HepG2 (cell line): Measurements from ENCODE around the gene NDUFB10.
"Not testable (repeated sequence)": the region's sequence is repeated elsewhere in the genome, so short reads cannot be mapped to it uniquely, and the experiment has no call there.

Source experiments
- BORCS8-MEF2B ChIP-seq: sonication (generic); formaldehyde crosslinking; IDR thresholded peaks from 2 replicates; pipeline ENCODE4 v1.8.0; 2022; ENCODE audit warnings: mild to moderate bottlenecking, missing genetic modification reagents
- KDM3A ChIP-seq: IDR thresholded peaks from 2 replicates; pipeline ENCODE4 v1.6.1; 2018; ENCODE audit warnings: low read depth, missing compliant biosample characterization
- POLR2AphosphoS5 ChIP-seq: IDR thresholded peaks from 2 replicates; pipeline ENCODE4 v1.6.1; 2012; ENCODE audit warnings: low read depth, low read length
- SATB2 ChIP-seq: sonication (generic); formaldehyde crosslinking; IDR thresholded peaks from 2 replicates; pipeline ENCODE4 v1.5.0; 2020; ENCODE audit warnings: missing genetic modification reagents
- SP5 ChIP-seq: IDR thresholded peaks from 2 replicates; pipeline ENCODE4 v1.6.1; 2016; ENCODE audit warnings: low read depth, borderline replicate concordance
- ZFX ChIP-seq: sonication (generic); formaldehyde crosslinking; IDR thresholded peaks from 2 replicates; pipeline ENCODE4 v1.4.0; 2020; ENCODE audit warnings: mild to moderate bottlenecking, low read depth, missing genetic modification reagents, moderate library complexity
- TF ChIP-seq, protein P1 (sequence below): sonication (generic); formaldehyde crosslinking; IDR thresholded peaks from 2 replicates; pipeline ENCODE4 v1.9.0; 2022; ENCODE audit warnings: missing genetic modification reagents, mild to moderate bottlenecking, borderline replicate concordance
- TF ChIP-seq, protein P2 (sequence below): sonication (generic); formaldehyde crosslinking; IDR thresholded peaks from 2 replicates; pipeline ENCODE4 v1.8.0; 2022; ENCODE audit warnings: mild to moderate bottlenecking, missing genetic modification reagents; ENCODE audit not compliant: insufficient replicate concordance

DNA sequence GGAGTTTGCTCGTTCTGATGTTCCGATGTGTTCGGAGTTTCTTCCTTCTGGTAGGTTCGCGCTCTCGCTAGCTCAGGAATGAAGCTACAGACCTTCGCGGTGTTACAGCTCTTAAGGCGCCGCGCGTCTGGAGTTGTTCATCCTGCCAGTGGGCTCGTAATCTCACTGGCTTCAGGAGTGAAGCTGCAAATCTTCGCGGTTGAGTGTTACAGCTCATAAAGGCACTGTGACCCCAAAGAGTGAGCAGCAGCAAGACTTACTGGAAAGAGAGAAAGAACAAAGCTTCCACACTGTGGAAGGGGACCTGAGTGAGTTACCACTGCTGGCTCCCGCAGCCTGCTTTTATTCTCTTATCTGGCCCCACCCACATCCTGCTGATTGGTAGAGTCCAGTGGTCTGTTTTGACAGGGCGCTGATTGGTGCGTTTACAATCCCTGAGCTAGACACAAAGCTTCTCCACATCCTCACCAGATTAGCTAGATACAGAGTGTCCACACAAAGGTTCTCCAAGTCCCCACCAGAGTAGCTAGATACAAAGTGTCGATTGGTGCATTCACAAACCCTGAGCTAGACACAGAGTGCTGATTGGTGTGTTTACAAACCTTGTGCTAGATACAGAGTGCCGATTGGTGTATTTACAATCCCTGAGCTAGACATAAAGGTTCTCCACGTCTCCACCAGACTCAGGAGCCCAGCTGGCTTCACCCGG, 1.8 kb upstream of the NDUFB10 start:
- TF ChIP-seq POLR2AphosphoS5: peak; percentile 66
- not testable (repeated sequence) for TF ChIP-seq BORCS8-MEF2B, SATB2, ZFX, SP5, KDM3A (CRISPR knock-in tag)
- TF ChIP-seq, protein P1, sequence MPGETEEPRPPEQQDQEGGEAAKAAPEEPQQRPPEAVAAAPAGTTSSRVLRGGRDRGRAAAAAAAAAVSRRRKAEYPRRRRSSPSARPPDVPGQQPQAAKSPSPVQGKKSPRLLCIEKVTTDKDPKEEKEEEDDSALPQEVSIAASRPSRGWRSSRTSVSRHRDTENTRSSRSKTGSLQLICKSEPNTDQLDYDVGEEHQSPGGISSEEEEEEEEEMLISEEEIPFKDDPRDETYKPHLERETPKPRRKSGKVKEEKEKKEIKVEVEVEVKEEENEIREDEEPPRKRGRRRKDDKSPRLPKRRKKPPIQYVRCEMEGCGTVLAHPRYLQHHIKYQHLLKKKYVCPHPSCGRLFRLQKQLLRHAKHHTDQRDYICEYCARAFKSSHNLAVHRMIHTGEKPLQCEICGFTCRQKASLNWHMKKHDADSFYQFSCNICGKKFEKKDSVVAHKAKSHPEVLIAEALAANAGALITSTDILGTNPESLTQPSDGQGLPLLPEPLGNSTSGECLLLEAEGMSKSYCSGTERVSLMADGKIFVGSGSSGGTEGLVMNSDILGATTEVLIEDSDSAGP: not testable (repeated sequence)
- TF ChIP-seq, protein P2, sequence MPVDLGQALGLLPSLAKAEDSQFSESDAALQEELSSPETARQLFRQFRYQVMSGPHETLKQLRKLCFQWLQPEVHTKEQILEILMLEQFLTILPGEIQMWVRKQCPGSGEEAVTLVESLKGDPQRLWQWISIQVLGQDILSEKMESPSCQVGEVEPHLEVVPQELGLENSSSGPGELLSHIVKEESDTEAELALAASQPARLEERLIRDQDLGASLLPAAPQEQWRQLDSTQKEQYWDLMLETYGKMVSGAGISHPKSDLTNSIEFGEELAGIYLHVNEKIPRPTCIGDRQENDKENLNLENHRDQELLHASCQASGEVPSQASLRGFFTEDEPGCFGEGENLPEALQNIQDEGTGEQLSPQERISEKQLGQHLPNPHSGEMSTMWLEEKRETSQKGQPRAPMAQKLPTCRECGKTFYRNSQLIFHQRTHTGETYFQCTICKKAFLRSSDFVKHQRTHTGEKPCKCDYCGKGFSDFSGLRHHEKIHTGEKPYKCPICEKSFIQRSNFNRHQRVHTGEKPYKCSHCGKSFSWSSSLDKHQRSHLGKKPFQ (CRISPR knock-in tag): not testable (repeated sequence)
